Stimulated activated CD4-positive, alpha-beta T cell treated with anti-CD3 and anti-CD28 coated beads, Interleukin-12 subunit alpha, Interleukin-12 subunit beta, amount 100 ng/mL, for 48 hours (primary cell): ENCODE results near the gene KRTAP3-3.
"Not testable (repeated sequence)": the region's sequence is repeated elsewhere in the genome, so short reads cannot be mapped to it uniquely, and the experiment has no call there.

Experiments used
- DNase-seq, 3 donors: peaks; one replicate each; pipeline ENCODE4 v3.0.0-alpha.2; 2020; ENCODE audit warnings: low read depth in 2 of 3, low spot score in 1 of 3

The KRTAP3-3 gene

GRCh38 chr17:41008811-41009210, 14.8 kb upstream of the KRTAP3-3 start, which contains the start of gene KRTAP3-1:
TSS of gene KRTAP3-1 (minus strand) at chr17:41009128. CDS start at chr17:41009074, 54 bp downstream.
- DNase-seq, result no peak

- DNase-seq, result no peak
Observed at GRCh38 chr17:41004397-41004796, 10.4 kb upstream of the KRTAP3-3 start.

GRCh38 chr17:41003926-41004325, 10.0 kb upstream of the KRTAP3-3 start:
- DNase-seq, result no peak

GRCh38 chr17:41002814-41003213, 8.8 kb upstream of the KRTAP3-3 start:
- DNase-seq, result no peak

DNA sequence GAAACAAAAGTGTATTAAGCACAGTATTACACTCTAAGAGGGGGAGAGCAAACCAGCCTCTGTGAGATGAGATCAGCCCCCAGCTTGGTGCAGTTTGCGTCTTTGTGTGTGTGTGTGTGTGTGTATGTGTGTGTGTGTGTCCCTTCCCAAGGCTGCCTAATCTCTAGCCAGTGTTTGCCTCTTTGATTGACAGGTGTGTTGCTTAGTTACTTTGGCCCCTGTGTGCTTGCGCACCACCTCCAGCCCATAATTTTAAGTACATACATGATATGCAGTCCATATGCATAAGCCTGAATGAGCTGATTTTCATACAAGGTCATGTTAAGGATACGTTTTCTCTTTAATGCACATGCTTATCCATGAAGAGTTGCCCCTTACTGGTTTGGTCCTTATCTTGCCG, 7.8 kb upstream of the KRTAP3-3 start:
- DNase-seq, result no peak

GRCh38 chr17:40999563-40999962, 5.6 kb upstream of the KRTAP3-3 start, which contains the start of gene KRTAP3-2:
TSS of gene KRTAP3-2 (minus strand) at chr17:40999906. CDS start at chr17:40999853, 53 bp downstream.
- not testable (repeated sequence) for DNase-seq

- DNase-seq, result no peak
Observed at GRCh38 chr17:40997361-40997760, 3.4 kb upstream of the KRTAP3-3 start.

GRCh38 chr17:40996829-40997228, 2.9 kb upstream of the KRTAP3-3 start:
- DNase-seq, result no peak

GRCh38 chr17:40995116-40995515, 1.2 kb upstream of the KRTAP3-3 start:
- DNase-seq, result no peak

- DNase-seq, result no peak
Observed at GRCh38 chr17:40993084-40993483, 880 bp downstream of the KRTAP3-3 start.

GRCh38 chr17:40992666-40993065, 1.3 kb downstream of the KRTAP3-3 start:
- DNase-seq, result no peak

- no peak for DNase-seq
Observed at GRCh38 chr17:40986920-40987319, 7.0 kb downstream of the KRTAP3-3 start.

DNA sequence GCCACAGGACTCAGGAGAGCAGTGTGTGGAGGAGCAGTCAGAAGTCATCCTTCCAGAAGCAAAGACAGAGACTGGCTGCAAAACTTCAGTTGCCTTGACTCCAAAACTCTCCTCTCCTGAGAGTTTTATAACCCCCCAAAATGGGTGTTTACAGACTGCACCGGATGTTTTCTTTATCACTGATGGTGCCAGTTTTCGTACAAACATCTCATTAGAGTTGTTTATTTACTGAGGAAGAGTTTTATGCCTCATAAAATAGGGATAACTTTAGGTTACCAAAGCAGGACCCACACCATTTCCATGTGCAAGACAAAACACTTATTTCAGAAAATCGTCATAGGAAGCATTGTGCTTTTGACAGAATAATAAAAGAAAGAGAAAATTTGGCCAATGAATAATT, 9.7 kb downstream of the KRTAP3-3 start, which contains the start of gene KRT40:
Gene KRT40, minus strand, starts transcription at position 101 of the 400 bp plus-strand sequence. Its CDS starts 53 bp downstream, at position 48.
- no peak for DNase-seq

DNA sequence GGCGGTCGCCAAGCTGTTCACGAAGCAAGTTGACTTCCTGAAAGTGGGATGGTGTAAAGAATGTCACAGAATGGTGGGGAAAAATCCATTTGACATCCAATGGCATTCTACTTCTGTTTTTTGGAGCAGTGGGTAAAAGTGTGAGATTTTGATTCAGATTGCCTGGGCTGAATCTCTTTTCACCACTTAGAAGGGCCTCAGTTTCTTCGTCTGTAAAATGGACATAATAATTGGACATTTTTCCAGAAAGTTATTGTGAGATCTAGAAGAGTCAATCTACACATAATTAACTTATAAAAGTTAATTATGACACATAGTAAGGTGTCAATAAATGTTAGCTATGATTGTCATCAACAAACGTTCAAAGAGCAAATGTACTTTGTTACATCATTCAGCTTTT, 12.8 kb downstream of the KRTAP3-3 start:
- DNase-seq, result no peak

DNA sequence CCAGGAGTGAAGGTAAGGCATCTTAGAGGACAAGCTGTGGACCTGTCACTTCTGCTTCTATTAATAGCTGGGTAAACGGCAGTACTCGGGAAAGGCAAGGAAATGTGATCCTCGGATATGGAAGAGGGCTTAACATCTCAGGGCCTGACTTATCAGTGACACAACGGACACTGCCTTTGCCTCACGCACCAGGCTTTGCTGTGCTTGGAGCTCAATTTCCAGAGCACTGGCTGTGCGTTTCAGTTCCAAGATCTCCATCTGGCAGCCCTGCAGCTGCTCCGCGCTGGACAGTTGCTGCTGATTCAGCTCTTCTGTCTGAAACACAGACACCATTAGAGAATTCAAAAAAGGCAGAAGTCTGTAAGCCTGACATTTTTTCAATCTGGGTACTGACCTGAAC, 13.4 kb downstream of the KRTAP3-3 start:
- no peak for DNase-seq

DNA sequence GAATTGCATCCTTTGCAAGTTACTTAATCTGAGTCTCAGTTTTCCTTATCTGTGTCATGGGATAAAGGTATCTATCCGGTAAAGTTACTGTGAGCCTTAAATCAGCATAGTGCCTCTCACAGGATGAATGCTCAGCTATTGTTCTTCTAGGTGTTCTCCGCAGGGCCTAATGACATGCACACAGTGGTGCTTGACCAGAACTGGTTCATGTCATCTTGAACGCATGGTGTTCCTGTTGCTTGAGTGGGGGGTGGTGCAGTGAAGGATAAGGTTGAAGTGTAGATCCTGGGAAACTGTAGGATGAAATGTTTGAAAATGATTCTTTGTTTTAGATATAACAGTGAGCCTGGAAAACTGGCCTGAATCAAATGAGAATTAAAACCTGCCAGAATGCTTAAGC, 13.8 kb downstream of the KRTAP3-3 start:
- no peak for DNase-seq

GRCh38 chr17:40978575-40979151, 15.3 kb downstream of the KRTAP3-3 start:
- no peak for DNase-seq

- no peak for DNase-seq
Observed at GRCh38 chr17:40975516-40975915, 18.4 kb downstream of the KRTAP3-3 start.

- DNase-seq, result no peak
Observed at GRCh38 chr17:40974366-40974765, 19.6 kb downstream of the KRTAP3-3 start.

DNA sequence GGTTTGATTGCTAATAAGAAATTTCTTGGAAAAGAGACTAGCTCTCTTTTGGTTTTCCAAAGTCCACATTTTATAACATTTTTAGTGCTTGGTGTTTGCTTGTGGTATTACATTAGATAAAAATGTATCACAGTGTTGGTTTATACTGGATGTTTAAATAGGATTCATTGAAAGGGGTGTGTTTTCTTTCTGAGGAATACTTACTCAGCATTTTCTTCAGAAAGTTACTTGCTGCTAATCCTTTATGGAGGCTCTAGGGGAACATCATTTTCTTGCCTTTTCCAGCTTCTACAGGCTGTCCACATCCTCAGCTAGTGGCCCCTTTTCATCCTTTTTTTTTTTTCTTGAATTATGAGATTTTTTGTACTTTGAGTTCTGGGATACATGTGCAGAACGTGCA, 26.4 kb downstream of the KRTAP3-3 start:
- no peak for DNase-seq

DNA sequence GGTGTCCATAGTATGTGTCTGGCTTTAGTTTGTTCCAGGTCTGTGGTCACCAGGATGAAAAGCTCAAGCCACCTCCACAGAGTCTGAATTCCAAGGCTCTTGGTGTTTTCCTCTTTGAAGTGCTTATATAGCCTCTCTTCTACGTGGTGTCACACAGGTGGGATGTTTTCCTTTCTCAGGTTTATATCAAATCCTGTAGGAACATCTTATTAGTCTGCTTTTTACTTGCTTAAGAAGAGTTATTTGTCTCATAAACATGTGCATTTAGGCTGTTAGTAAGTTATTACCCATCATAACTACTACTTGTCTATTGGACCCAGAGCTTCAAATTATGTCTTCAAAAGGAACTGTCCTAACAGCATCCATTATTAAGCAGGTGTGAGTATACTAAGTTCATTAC, 27.1 kb downstream of the KRTAP3-3 start, which contains the start of gene KRT39:
Gene KRT39, minus strand, starts transcription at position 101 of the 400 bp plus-strand sequence. Its CDS starts 92 bp downstream, at position 9.
- DNase-seq, result no peak

DNA sequence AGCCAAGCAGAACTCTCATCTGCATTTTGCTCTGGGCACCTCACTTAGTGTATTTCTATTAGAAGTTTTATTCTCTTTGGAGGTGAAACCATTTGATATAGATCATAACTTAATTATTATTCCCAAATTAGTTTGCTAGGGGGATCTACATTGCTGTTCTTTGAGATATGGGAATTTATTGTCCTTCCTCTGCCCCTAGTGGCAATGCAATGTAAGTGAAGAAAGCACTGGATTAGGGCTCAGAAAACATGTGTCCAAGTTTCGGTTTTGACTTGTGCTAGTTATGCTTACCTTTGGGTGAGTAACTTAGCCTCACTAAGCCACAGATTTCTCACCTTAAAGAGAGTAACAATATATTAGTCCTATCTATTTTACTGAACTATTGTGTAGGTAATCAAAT, 30.1 kb downstream of the KRTAP3-3 start:
- no peak for DNase-seq

DNA sequence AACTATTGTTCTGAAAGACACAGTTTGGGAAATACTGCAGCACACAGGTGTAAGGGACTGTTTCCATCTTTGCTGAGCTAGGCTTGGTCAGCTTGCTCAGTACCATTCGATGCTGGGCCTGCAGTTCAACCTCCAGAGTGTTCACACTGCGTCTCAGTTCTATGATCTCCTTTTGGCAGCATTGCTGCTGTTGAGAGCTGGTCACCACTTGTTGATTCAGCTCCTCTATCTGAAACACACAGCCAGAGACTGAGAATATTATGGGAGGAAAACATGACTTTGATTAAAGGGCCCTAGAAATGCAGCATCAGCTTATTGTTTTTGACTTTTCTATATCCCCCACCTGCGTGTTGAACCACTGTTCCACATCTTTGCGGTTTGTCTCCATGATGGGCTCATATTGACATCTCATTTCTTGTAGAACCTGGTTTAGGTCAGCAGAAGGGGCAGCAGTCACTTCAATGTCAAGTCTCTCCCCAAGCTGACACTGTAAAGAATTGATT, 31.9 kb downstream of the KRTAP3-3 start:
- no peak for DNase-seq
